ENCODE measurements around the gene PRR19. TPM values are rescaled to one million over a fixed set of nuclear protein-coding genes. Genes with fewer than 3 reads are reported as not detected.
A peak's percentile ranks its signal among the peaks of the same experiment; 100 is the strongest.

The PRR19 gene
- total RNA-seq, 1 experiment from 2014 or later, result 3.2 TPM

- no peak overlapping the region for H2BK15ac ChIP-seq (ENCODE audit: low read depth, low read length)
- H2BK120ac ChIP-seq (ENCODE audit: low read depth, low read length, poor library complexity, severe bottlenecking), result no peak overlapping the region
- Mint-ChIP-seq H3K27ac (peak overlapping the region in 2 of 3 experiments; percentile 45 to 48; a peak in 2 of 7 replicates), H3K4me1 (peaks cover 3 to 18% of the 10 kb centered on the region in 2 experiments), H3K36me3 (ENCODE audit: insufficient read depth in 1 of 3, low read depth in 3 of 3) (peaks cover 2 to 33% (median 31%) of the 10 kb centered on the region in 3 experiments), H3K9me3 (no peaks in the 10 kb centered on the region; a peak in 1 of 5 replicates), H3K4me3 (no peak overlapping the region), H3K27me3 (ENCODE audit: low read depth) (no peaks in the 10 kb centered on the region)
- H3K14ac ChIP-seq (ENCODE audit: insufficient read depth, low read length), result no peak overlapping the region
- H4K20me1 ChIP-seq (ENCODE audit: control insufficient read depth, insufficient read depth, insufficient read length), result no peaks in the 10 kb centered on the region
- no peak overlapping the region for H4K8ac ChIP-seq (replicated peaks; ENCODE audit: insufficient read length, low read depth, low read length)
- no peak overlapping the region for H3K56ac ChIP-seq (ENCODE audit: insufficient read length, low read depth, low read length)
- H3K79me1 ChIP-seq (ENCODE audit: insufficient read depth, low read depth, low read length, poor library complexity, severe bottlenecking), result no peaks in the 10 kb centered on the region
- no peak overlapping the region for H2BK12ac ChIP-seq (ENCODE audit: insufficient read length, low read depth, low read length)
- no peaks in the 10 kb centered on the region for H3K23me2 ChIP-seq (ENCODE audit: insufficient read length, low read depth, low read length, poor library complexity, severe bottlenecking)
- no peak overlapping the region for H2AK5ac ChIP-seq (ENCODE audit: insufficient read length, low read length)
- no peak overlapping the region for H3T11ph ChIP-seq (ENCODE audit: low read length)
- H4K5ac ChIP-seq (ENCODE audit: insufficient read length, low read depth, low read length), result no peak overlapping the region
- WGBS (ENCODE audit: extremely low coverage, insufficient read length, low lambda C conversion rate), result no CpG with 5 or more reads among the region's 12 CpGs
- DNase-seq, result no peak
- H3K4ac ChIP-seq (ENCODE audit: low read depth, low read length), result no peak overlapping the region
- no peak overlapping the region for H3K4me2 ChIP-seq (ENCODE audit: insufficient read depth, insufficient read length, low read length)
- no peak overlapping the region for H2AFZ ChIP-seq (ENCODE audit: low read length)
- no peaks in the 10 kb centered on the region for H3K79me2 ChIP-seq (ENCODE audit: insufficient read depth, low read length)
- H2BK20ac ChIP-seq (ENCODE audit: low read depth, low read length, poor library complexity, severe bottlenecking), result no peak overlapping the region
- H3K27ac ChIP-seq (ENCODE audit: insufficient read length, low read depth, low read length), result no peak overlapping the region
- no peak overlapping the region for H3K18ac ChIP-seq (ENCODE audit: insufficient read length, low read depth, low read length)
- TF ChIP-seq CTCF (conservative IDR thresholded peaks at IDR 0.05), result no peak
- no peaks in the 10 kb centered on the region for H3K27me3 ChIP-seq (ENCODE audit: insufficient read depth, low read length)
- no peak overlapping the region for H4K91ac ChIP-seq (ENCODE audit: insufficient read length, low read depth, low read length)
- no peak overlapping the region for H3K9ac ChIP-seq (ENCODE audit: extremely low read depth, insufficient read length, low read length)
- H2BK5ac ChIP-seq (ENCODE audit: insufficient read length, low read length), result no peak overlapping the region
- no peaks in the 10 kb centered on the region for H3K9me3 ChIP-seq (ENCODE audit: control insufficient read depth, low read depth, low read length)
- H3K4me1 ChIP-seq (ENCODE audit: insufficient read depth, low read length), result no peaks in the 10 kb centered on the region
- H3K23ac ChIP-seq (ENCODE audit: insufficient read length, low read depth, low read length), result no peak overlapping the region
Measured at GRCh38 chr19:42357290-42357689, 55.4 kb downstream of the PRR19 start.

Small RNA genes within 50 kb of the gene (microRNA-seq; reads per million reads assigned to microRNA genes)
- gene MIR8077 (ENCODE audit: borderline microRNAs expressed), result not detected

Other genes starting within 250 kb of the PRR19 start
- gene GRIK5, start 231.9 kb upstream of the PRR19 start, total RNA-seq (2021), result 43.1 and 45.0 TPM in 2 replicates
- gene ZNF574, start 226.0 kb upstream of the PRR19 start, total RNA-seq (2021), result 35.6 and 36.3 TPM in 2 replicates
- 2.8 and 2.9 TPM in 2 replicates for gene POU2F2, start 169.7 kb upstream of the PRR19 start, total RNA-seq (2021)
- 32.3 and 33.2 TPM in 2 replicates for gene DEDD2, start 84.5 kb upstream of the PRR19 start, total RNA-seq (2021)
- 20.5 and 23.4 TPM in 2 replicates for gene ZNF526, start 81.8 kb upstream of the PRR19 start, total RNA-seq (2021)
- 52.4 and 53.7 TPM in 2 replicates for gene GSK3A, start 59.5 kb upstream of the PRR19 start, total RNA-seq (2021)
- 120 and 126 TPM in 2 replicates for gene ERF, start 47.0 kb upstream of the PRR19 start, total RNA-seq (2021)
- gene CIC, start 32.9 kb upstream of the PRR19 start, total RNA-seq (2021), result 54.0 and 56.0 TPM in 2 replicates
- 109 and 113 TPM in 2 replicates for gene PAFAH1B3, start 492 bp downstream of the PRR19 start, total RNA-seq (2021)
- 2.8 and 4.5 TPM in 2 replicates for gene TMEM145, start 11.2 kb downstream of the PRR19 start, total RNA-seq (2021)
- 28.4 and 28.8 TPM in 2 replicates for gene MEGF8, start 23.5 kb downstream of the PRR19 start, total RNA-seq (2021)
- gene CNFN, start 88.2 kb downstream of the PRR19 start, total RNA-seq (2021), result 7.1 and 8.8 TPM in 2 replicates
- gene LIPE, start 125.3 kb downstream of the PRR19 start, total RNA-seq (2021), result 5.7 and 6.3 TPM in 2 replicates
- not detected in 2 replicates for gene CXCL17, start 140.8 kb downstream of the PRR19 start, total RNA-seq (2021)
- 0.94 and 1.5 TPM in 2 replicates for gene CEACAM1, start 226.3 kb downstream of the PRR19 start, total RNA-seq (2021)